Liver (tissue), 9 donors: ENCODE results near the gene FBN3. TPM values are rescaled to one million over a fixed set of nuclear protein-coding genes. Genes with fewer than 3 reads are reported as not detected.

Experiments
- DNase-seq: peaks from one replicate; pipeline ENCODE4 v3.0.0-alpha.2; 2017; ENCODE audit warnings: low spot score
- H3K27ac ChIP-seq, 2 donors: one replicate each; pipeline ENCODE4 v1.7.0; 2013; ENCODE audit warnings: inconsistent platforms in 2 of 2, low read length in 2 of 2, control low read depth in 1 of 2, low read depth in 1 of 2, mild to moderate bottlenecking in 1 of 2
- H3K27me3 ChIP-seq, 4 donors: one replicate each; pipeline versions ENCODE4 v1.6.1 to v1.7.0; 2013; ENCODE audit warnings: low read length in 3 of 4, inconsistent platforms in 1 of 4, mild to moderate bottlenecking in 1 of 4, moderate library complexity in 1 of 4; ENCODE audit not compliant: control insufficient read depth in 4 of 4, insufficient read depth in 4 of 4
- H3K36me3 ChIP-seq, 4 donors: one replicate each; pipeline versions ENCODE4 v1.6.1 to v1.7.0; 2013; ENCODE audit warnings: low read length in 3 of 4, mild to moderate bottlenecking in 3 of 4, low read depth in 1 of 4, moderate library complexity in 1 of 4; ENCODE audit not compliant: control insufficient read depth in 4 of 4, insufficient read depth in 3 of 4
- H3K4me1 ChIP-seq, 4 donors: one replicate each; pipeline versions ENCODE4 v1.6.1 to v1.7.0; 2013; ENCODE audit warnings: low read length in 3 of 4, mild to moderate bottlenecking in 3 of 4, moderate library complexity in 1 of 4; ENCODE audit not compliant: control insufficient read depth in 4 of 4, insufficient read depth in 4 of 4
- H3K4me3 ChIP-seq, 3 donors: one replicate each; pipeline versions ENCODE4 v1.6.1 to v1.7.0; 2013; ENCODE audit warnings: low read length in 3 of 3, control low read depth in 1 of 3, low read depth in 1 of 3, mild to moderate bottlenecking in 1 of 3
- H3K9ac ChIP-seq, 2 donors: one replicate each; pipeline ENCODE4 v1.7.0; 2013; ENCODE audit warnings: low read length in 2 of 2, mild to moderate bottlenecking in 2 of 2, moderate library complexity in 2 of 2, control low read depth in 1 of 2, low read depth in 1 of 2
- H3K9me3 ChIP-seq, 4 donors: one replicate each; pipeline versions ENCODE4 v1.6.1 to v1.7.0; 2013; ENCODE audit warnings: low read length in 3 of 4; ENCODE audit not compliant: control insufficient read depth in 4 of 4
- EGR1 ChIP-seq, 2 donors: IDR thresholded peaks; 2 replicates each; pipeline ENCODE4 v1.6.1; 2016 to 2018; ENCODE audit warnings: antibody characterized with exemption in 2 of 2, low read depth in 2 of 2
- FOXA1 ChIP-seq: IDR thresholded peaks from 2 replicates; pipeline ENCODE4 v1.6.1; 2016; ENCODE audit warnings: antibody characterized with exemption
- FOXA2 ChIP-seq: IDR thresholded peaks from 2 replicates; pipeline ENCODE4 v1.6.1; 2016; ENCODE audit warnings: antibody characterized with exemption
- GABPA ChIP-seq, 2 donors: IDR thresholded peaks in 1 of 2; conservative IDR thresholded peaks in 1 of 2; 2 replicates each; pipeline ENCODE4 v1.6.1; 2016; ENCODE audit warnings: antibody characterized with exemption in 2 of 2, mild to moderate bottlenecking in 1 of 2, moderate library complexity in 1 of 2
- HNF4A ChIP-seq, 2 donors: conservative IDR thresholded peaks; 2 replicates each; pipeline ENCODE4 v1.6.1; 2016; ENCODE audit warnings: antibody characterized with exemption in 2 of 2, mild to moderate bottlenecking in 2 of 2
- RAD21 ChIP-seq, 2 donors: IDR thresholded peaks; 2 replicates each; pipeline ENCODE4 v1.6.1; 2016; ENCODE audit warnings: antibody characterized with exemption in 2 of 2, mild to moderate bottlenecking in 2 of 2
- RXRA ChIP-seq, 2 donors: IDR thresholded peaks; 2 replicates each; pipeline ENCODE4 v1.6.1; 2017 to 2018; ENCODE audit warnings: antibody characterized with exemption in 2 of 2, mild to moderate bottlenecking in 1 of 2
- SP1 ChIP-seq: IDR thresholded peaks from 2 replicates; pipeline ENCODE4 v1.6.1; 2018; ENCODE audit warnings: antibody characterized with exemption, mild to moderate bottlenecking
- YY1 ChIP-seq: IDR thresholded peaks from 2 replicates; pipeline ENCODE4 v1.6.1; 2016; ENCODE audit warnings: antibody characterized with exemption, mild to moderate bottlenecking
- WGBS: extraction: QIAGEN DNeasy Blood & Tissue Kit; methylation state at CpG from one replicate; pipeline ENCODE4 v1.1.7; 2013; 5-methylcytosine and 5-hydroxymethylcytosine counted together
- polyA plus RNA-seq, 2 donors: library from polyadenylated mRNA; stranded (reverse) in 1 of 2; unstranded in 1 of 2; fragments of 200-250 nt in 1 of 2; fragments of >200 nt in 1 of 2; fragmentation: Nextera tagmentation in 1 of 2; extraction: Ambion mirVana in 1 of 2; gene quantifications; one replicate each; pipeline versions ENCODE4 v1.2.1 to v1.2.3, GENCODE V29; 2013 to 2015
- total RNA-seq, 2 donors: library from RNA; depleted of rRNA; stranded (reverse); fragments of >200 nt; gene quantifications; one replicate each; pipeline ENCODE4 v1.2.3, GENCODE V29; 2014
- TF ChIP-seq, protein P1 (sequence below): fragments of 150-350 bp; IDR thresholded peaks from 2 replicates; pipeline ENCODE4 v1.5.1; 2017; ENCODE audit warnings: improper control_type of control experiment, low read depth, low read length; ENCODE audit not compliant: missing input control
- TF ChIP-seq, protein P2 (sequence below): IDR thresholded peaks from 2 replicates; pipeline ENCODE4 v1.6.1; 2016; ENCODE audit warnings: antibody characterized with exemption
- TF ChIP-seq, protein P3 (sequence below): IDR thresholded peaks from 2 replicates; pipeline ENCODE4 v1.6.1; 2016; ENCODE audit warnings: antibody characterized with exemption
- TF ChIP-seq, protein P4 (sequence below): IDR thresholded peaks from 2 replicates; pipeline ENCODE4 v1.6.1; 2016; ENCODE audit warnings: antibody characterized with exemption, mild to moderate bottlenecking
- TF ChIP-seq, protein P5 (sequence below): IDR thresholded peaks from 2 replicates; pipeline ENCODE4 v1.6.1; 2016; ENCODE audit warnings: antibody characterized with exemption
- donor health status: healthy.
- donor health status: healthy.
- donor health status: healthy.
- donor health status: healthy.
- donor health status: healthy.

Gene FBN3
- total and polyA plus RNA-seq, 4 donors = under 0.01 to 0.61 (median 0.08) TPM; not detected in 1

DNA sequence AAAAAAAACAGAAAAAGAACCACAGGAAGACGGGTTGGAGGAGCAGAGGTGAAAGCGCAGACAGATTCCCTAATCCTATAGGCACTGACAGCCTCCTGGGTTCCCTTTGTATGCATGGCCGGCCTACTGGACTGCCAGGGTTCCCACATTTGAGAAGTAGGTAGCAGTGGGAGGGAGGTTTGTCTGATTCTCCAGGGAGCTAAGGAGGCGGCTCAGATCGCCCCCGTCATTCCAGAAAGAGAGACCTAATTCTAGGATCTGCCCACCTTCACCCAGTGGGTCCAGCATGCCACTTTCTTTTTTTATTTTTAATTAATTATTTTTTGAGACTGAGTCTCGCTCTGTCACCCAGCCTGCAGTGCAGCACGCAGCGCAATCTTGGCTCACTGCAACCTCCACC lies 106.5 kb downstream of the FBN3 start:
- 95% methylated on average over 9 of the region's 9 CpGs for WGBS
- TF ChIP-seq GABPA (IDR thresholded peaks at IDR 0.05 in 1 of 2, conservative IDR thresholded peaks at IDR 0.05 in 1 of 2) (no peak), HNF4A (conservative IDR thresholded peaks at IDR 0.05) (no peak), YY1 (no peak)
- TF ChIP-seq, protein P1, sequence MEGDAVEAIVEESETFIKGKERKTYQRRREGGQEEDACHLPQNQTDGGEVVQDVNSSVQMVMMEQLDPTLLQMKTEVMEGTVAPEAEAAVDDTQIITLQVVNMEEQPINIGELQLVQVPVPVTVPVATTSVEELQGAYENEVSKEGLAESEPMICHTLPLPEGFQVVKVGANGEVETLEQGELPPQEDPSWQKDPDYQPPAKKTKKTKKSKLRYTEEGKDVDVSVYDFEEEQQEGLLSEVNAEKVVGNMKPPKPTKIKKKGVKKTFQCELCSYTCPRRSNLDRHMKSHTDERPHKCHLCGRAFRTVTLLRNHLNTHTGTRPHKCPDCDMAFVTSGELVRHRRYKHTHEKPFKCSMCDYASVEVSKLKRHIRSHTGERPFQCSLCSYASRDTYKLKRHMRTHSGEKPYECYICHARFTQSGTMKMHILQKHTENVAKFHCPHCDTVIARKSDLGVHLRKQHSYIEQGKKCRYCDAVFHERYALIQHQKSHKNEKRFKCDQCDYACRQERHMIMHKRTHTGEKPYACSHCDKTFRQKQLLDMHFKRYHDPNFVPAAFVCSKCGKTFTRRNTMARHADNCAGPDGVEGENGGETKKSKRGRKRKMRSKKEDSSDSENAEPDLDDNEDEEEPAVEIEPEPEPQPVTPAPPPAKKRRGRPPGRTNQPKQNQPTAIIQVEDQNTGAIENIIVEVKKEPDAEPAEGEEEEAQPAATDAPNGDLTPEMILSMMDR = no peak
- TF ChIP-seq, protein P2, sequence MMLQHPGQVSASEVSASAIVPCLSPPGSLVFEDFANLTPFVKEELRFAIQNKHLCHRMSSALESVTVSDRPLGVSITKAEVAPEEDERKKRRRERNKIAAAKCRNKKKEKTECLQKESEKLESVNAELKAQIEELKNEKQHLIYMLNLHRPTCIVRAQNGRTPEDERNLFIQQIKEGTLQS = no peak
- TF ChIP-seq, protein P3, sequence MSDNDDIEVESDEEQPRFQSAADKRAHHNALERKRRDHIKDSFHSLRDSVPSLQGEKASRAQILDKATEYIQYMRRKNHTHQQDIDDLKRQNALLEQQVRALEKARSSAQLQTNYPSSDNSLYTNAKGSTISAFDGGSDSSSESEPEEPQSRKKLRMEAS = no peak

DNA sequence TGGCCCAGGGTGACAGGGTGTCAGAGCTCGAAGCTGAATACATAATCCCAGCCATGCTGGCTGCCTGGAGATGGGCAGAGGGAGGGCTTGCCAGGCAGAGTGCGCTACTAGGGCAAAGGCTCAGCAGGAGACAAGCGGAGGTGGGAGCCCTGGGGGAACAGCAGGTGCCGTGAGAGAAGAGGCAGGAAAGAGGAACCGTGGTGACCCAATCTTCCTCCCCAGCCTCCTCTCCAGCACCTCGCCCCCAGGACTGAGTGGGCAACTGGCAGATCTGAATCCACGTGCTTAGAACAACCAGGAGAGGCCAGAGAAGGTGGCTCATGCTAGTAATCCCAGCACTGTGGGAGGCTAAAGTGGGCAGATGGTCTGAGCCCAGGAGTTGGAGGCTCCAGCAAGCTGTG lies 107.9 kb downstream of the FBN3 start:
- no peaks in the 10 kb centered on the region for H3K27me3 ChIP-seq
- TF ChIP-seq RXRA (IDR thresholded peaks at IDR 0.05) (no peak), FOXA1 (no peak), YY1 (no peak), GABPA (IDR thresholded peaks at IDR 0.05 in 1 of 2, conservative IDR thresholded peaks at IDR 0.05 in 1 of 2) (no peak), HNF4A (conservative IDR thresholded peaks at IDR 0.05) (no peak), RAD21 (IDR thresholded peaks at IDR 0.05) (no peak), SP1 (no peak), EGR1 (IDR thresholded peaks at IDR 0.05; ENCODE audit: low read depth in 2 of 2) (no peak), FOXA2 (no peak)
- TF ChIP-seq, protein P4, sequence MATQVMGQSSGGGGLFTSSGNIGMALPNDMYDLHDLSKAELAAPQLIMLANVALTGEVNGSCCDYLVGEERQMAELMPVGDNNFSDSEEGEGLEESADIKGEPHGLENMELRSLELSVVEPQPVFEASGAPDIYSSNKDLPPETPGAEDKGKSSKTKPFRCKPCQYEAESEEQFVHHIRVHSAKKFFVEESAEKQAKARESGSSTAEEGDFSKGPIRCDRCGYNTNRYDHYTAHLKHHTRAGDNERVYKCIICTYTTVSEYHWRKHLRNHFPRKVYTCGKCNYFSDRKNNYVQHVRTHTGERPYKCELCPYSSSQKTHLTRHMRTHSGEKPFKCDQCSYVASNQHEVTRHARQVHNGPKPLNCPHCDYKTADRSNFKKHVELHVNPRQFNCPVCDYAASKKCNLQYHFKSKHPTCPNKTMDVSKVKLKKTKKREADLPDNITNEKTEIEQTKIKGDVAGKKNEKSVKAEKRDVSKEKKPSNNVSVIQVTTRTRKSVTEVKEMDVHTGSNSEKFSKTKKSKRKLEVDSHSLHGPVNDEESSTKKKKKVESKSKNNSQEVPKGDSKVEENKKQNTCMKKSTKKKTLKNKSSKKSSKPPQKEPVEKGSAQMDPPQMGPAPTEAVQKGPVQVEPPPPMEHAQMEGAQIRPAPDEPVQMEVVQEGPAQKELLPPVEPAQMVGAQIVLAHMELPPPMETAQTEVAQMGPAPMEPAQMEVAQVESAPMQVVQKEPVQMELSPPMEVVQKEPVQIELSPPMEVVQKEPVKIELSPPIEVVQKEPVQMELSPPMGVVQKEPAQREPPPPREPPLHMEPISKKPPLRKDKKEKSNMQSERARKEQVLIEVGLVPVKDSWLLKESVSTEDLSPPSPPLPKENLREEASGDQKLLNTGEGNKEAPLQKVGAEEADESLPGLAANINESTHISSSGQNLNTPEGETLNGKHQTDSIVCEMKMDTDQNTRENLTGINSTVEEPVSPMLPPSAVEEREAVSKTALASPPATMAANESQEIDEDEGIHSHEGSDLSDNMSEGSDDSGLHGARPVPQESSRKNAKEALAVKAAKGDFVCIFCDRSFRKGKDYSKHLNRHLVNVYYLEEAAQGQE = no peak
- TF ChIP-seq, protein P2 = no peak
- TF ChIP-seq, protein P5, sequence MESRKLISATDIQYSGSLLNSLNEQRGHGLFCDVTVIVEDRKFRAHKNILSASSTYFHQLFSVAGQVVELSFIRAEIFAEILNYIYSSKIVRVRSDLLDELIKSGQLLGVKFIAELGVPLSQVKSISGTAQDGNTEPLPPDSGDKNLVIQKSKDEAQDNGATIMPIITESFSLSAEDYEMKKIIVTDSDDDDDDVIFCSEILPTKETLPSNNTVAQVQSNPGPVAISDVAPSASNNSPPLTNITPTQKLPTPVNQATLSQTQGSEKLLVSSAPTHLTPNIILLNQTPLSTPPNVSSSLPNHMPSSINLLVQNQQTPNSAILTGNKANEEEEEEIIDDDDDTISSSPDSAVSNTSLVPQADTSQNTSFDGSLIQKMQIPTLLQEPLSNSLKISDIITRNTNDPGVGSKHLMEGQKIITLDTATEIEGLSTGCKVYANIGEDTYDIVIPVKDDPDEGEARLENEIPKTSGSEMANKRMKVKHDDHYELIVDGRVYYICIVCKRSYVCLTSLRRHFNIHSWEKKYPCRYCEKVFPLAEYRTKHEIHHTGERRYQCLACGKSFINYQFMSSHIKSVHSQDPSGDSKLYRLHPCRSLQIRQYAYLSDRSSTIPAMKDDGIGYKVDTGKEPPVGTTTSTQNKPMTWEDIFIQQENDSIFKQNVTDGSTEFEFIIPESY = no peak
- TF ChIP-seq, protein P3 = no peak
- TF ChIP-seq, protein P1 = no peak
- H3K9me3 ChIP-seq = no peaks in the 10 kb centered on the region
- no peak overlapping the region for H3K4me3 ChIP-seq
- H3K4me1 ChIP-seq = no peaks in the 10 kb centered on the region
- no peaks in the 10 kb centered on the region for H3K36me3 ChIP-seq
- no peak overlapping the region for H3K27ac ChIP-seq
- no peak for DNase-seq
- H3K9ac ChIP-seq = no peak overlapping the region
- WGBS = 80% methylated on average over 7 of the region's 7 CpGs

More for the DNA sequence above, 106.5 kb downstream of the FBN3 start:
- Histone ChIP-seq H3K9me3 (no peaks in the 10 kb centered on the region), H3K27me3 (no peaks in the 10 kb centered on the region), H3K27ac (no peak overlapping the region), H3K9ac (no peak overlapping the region), H3K36me3 (no peaks in the 10 kb centered on the region), H3K4me3 (no peak overlapping the region), H3K4me1 (no peaks in the 10 kb centered on the region)
- no peak for DNase-seq
